Activated B cell treated with CpG ODN at 0.5 μM for 24 hours (primary cell): Measurements from ENCODE around the gene PPP3R1. TPM values are rescaled to one million over a fixed set of nuclear protein-coding genes. Genes with fewer than 3 reads are reported as not detected.
A peak's percentile ranks its signal among the peaks of the same experiment; 100 is the strongest.

Experiments
- ATAC-seq: fragments of 200-7000 bp; cut with Tn5 transposase; one replicate; pipeline ENCODE4 v1.10.0; 2021; ENCODE audit warnings: low read depth, mild to moderate bottlenecking, moderate library complexity
- CTCF ChIA-PET: fragments of 350-600 bp; sonication (Branson Sonifier 250); formaldehyde crosslinking; loops from one replicate; lab custom pipeline; 2021; ENCODE audit warnings: antibody characterized with exemption; lab: Charles Lee
- POLR2A ChIA-PET: fragments of 350-600 bp; sonication (Branson Sonifier 250); formaldehyde crosslinking; loops from one replicate; lab custom pipeline; 2021; ENCODE audit warnings: antibody characterized with exemption; lab: Charles Lee
- DNase-seq: peaks from one replicate; pipeline ENCODE4 v3.0.0; 2022
- H3K27ac Mint-ChIP-seq: one replicate; pipeline ENCODE4 v1.8.0; 2020; ENCODE audit warnings: mixed read lengths
- H3K27me3 Mint-ChIP-seq: one replicate; pipeline ENCODE4 v1.8.0; 2021; ENCODE audit warnings: mixed read lengths
- H3K36me3 Mint-ChIP-seq: one replicate; pipeline ENCODE4 v1.8.0; 2021; ENCODE audit warnings: low read depth, mixed read lengths
- H3K4me1 Mint-ChIP-seq: one replicate; pipeline ENCODE4 v1.8.0; 2021; ENCODE audit warnings: mixed read lengths
- H3K4me3 Mint-ChIP-seq: one replicate; pipeline ENCODE4 v1.8.0; 2020; ENCODE audit warnings: mild to moderate bottlenecking, mixed read lengths
- H3K9me3 Mint-ChIP-seq: one replicate; pipeline ENCODE4 v1.8.0; 2020; ENCODE audit warnings: mixed read lengths
- CTCF ChIP-seq: fragments of 200-600 bp; IDR thresholded peaks from one replicate; pipeline ENCODE4 v1.8.0; 2022; ENCODE audit warnings: antibody characterized with exemption, mild to moderate bottlenecking
- intact Hi-C: fragments of 100-400 bp; cut with micrococcal nuclease; formaldehyde crosslinking; loops from one replicate; pipeline ENCODE4 v1.15.1; 2024
- total RNA-seq: library from RNA; stranded (reverse); gene quantifications from 2 replicates; pipeline ENCODE4 v1.2.3, GENCODE V29; 2022

The PPP3R1 gene
- total RNA-seq, 1 donor from 2014 or later: 53.5 TPM

DNA sequence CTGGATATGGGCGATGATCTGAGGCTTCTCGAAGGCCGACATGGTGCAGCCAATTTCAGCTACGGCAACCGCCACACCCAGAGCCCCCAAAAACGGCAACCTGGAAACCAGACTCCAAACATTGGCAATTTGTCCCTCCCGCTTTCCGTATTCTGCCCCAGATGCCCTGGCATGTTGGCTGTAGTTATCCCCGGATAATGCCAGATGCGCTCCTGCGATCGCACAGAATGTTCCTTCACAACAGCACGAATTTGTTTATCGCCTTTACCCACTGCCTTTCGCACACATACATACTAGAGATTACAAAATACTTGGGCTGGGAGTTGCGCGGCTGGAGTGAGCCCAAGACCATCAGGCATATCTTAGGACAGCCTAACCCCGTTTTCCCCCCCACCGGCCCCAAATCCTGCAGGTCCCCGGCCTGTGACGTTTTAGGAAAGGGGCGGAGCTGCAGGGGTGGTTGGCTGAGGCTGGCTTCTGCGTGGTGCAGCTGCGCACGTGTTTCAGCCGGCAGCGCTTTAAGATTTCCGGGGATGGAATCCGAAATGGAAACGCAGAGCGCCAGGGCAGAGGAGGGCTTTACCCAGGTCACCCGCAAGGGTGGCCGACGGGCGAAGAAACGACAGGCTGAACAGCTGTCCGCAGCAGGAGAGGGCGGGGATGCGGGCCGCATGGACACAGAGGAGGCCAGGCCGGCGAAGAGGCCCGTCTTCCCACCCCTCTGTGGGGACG, 94.8 kb downstream of the PPP3R1 start, which contains the start of gene PNO1:
TSS of gene PNO1 (plus strand) at position 487 of the 732 bp plus-strand sequence. CDS start at position 534, 47 bp downstream.
- CTCF ChIA-PET: interaction anchor here (0.7 to 3.1 kb wide), 3 partner anchors 34 to 94 kb away, joined by 3 to 13 read pairs (median 3); no protein-coding TSS in a partner anchor
- POLR2A ChIA-PET: interaction anchor here (0.6 to 2.5 kb wide), 10 partner anchors 11 to 310 kb away, joined by 3 to 24 read pairs (median 6); partner anchors contain the start of genes APLF, C1D, FBXO48 and PLEK
- Mint-ChIP-seq H3K27me3 (no peaks in the 10 kb centered on the region), H3K4me3 (peak within 1 kb of the TSS; percentile 99), H3K4me1 (peaks cover 55% of the 10 kb centered on the region), H3K36me3 (peaks cover 50% of the 10 kb centered on the region), H3K27ac (peak within 1 kb of the TSS; percentile 100), H3K9me3 (no peaks in the 10 kb centered on the region)
- DNase-seq (peak; percentile 94), ATAC-seq (peak; percentile 95)
- intact Hi-C loops: loop anchor here (1.0 to 2.0 kb wide), 6 partner anchors 15 to 310 kb away; partner anchors contain the start of genes APLF, C1D, FBXO48 and PPP3R1
- TF ChIP-seq CTCF: no peak

- Mint-ChIP-seq H3K27ac (peak overlapping the region; percentile 100), H3K4me3 (peak overlapping the region; percentile 99), H3K36me3 (peaks cover 44% of the 10 kb centered on the region), H3K4me1 (peaks cover 61% of the 10 kb centered on the region), H3K27me3 (no peaks in the 10 kb centered on the region), H3K9me3 (no peaks in the 10 kb centered on the region)
- DNase-seq (no peak), ATAC-seq (peak; percentile 40)
- CTCF ChIA-PET: interaction anchor here (0.7 to 3.1 kb wide), 4 partner anchors 29 to 94 kb away, joined by 3 to 13 read pairs (median 3); no protein-coding TSS in a partner anchor
- intact Hi-C loops: loop anchor here (1.0 to 2.0 kb wide), 6 partner anchors 16 to 310 kb away; partner anchors contain the start of genes APLF, C1D, FBXO48 and PPP3R1
- no peak for TF ChIP-seq CTCF
- POLR2A ChIA-PET: interaction anchor here (0.6 to 2.5 kb wide), 9 partner anchors 18 to 309 kb away, joined by 3 to 24 read pairs (median 4); partner anchors contain the start of genes C1D, PLEK and PPP3R1
These were observed 95.3 kb downstream of the PPP3R1 start for GRCh38 chr2:68157002-68157401.

GRCh38 chr2:68156419-68156818, 95.9 kb downstream of the PPP3R1 start:
- Mint-ChIP-seq H3K9me3 (no peaks in the 10 kb centered on the region), H3K4me3 (peak overlapping the region; percentile 99), H3K27me3 (no peaks in the 10 kb centered on the region), H3K4me1 (peaks cover 66% of the 10 kb centered on the region), H3K36me3 (peaks cover 38% of the 10 kb centered on the region), H3K27ac (peak overlapping the region; percentile 100)
- intact Hi-C loops: loop anchor here (1.0 to 2.0 kb wide), 2 partner anchors 16 to 40 kb away; no protein-coding TSS in a partner anchor
- CTCF ChIA-PET: interaction anchor here (0.7 to 3.1 kb wide), 3 partner anchors 30 to 95 kb away, joined by 3 to 13 read pairs (median 3); no protein-coding TSS in a partner anchor
- no peak for TF ChIP-seq CTCF
- DNase-seq (no peak), ATAC-seq (no peak)
- POLR2A ChIA-PET: interaction anchor here (0.6 to 2.5 kb wide), 6 partner anchors 17 to 310 kb away, joined by 3 to 24 read pairs (median 6); partner anchors contain the start of gene PPP3R1

DNA sequence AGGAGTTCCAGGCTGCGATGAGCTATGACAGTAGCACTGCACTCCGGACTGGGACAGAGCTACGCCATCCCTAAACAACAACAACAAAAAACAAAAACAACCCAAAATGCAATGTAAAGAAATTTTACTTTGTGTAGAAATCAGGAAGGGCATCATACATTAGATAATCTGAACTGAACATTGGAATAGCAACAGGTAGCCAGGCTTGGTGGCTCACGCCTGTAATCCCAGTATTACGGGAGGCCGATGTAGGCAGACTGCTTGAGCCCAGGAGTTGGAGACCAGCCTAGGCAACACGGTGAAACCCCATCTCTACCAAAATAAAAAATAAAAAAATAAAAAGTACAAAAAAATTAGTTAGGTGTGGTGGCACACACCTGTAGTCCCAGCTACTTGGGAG, 96.7 kb downstream of the PPP3R1 start:
- intact Hi-C loops: loop anchor here (1.0 to 2.0 kb wide), 2 partner anchors 17 to 41 kb away; no protein-coding TSS in a partner anchor
- Mint-ChIP-seq H3K4me3 (no peak overlapping the region), H3K27me3 (no peaks in the 10 kb centered on the region), H3K36me3 (peaks cover 30% of the 10 kb centered on the region), H3K9me3 (no peaks in the 10 kb centered on the region), H3K4me1 (peaks cover 71% of the 10 kb centered on the region), H3K27ac (no peak overlapping the region)
- no peak for TF ChIP-seq CTCF
- ATAC-seq: no peak
- ChIA-PET CTCF (interaction anchor here (3.1 kb wide), 1 partner anchor 32 kb away, joined by 13 read pairs; no protein-coding TSS in a partner anchor), POLR2A (interaction anchor here (0.6 kb wide), 1 partner anchor 18 kb away, joined by 9 read pairs; no protein-coding TSS in a partner anchor)
- DNase-seq: no peak
